Stromal cell of bone marrow (primary cell): ENCODE measurements around the gene TMBIM6.
"Not testable (repeated sequence)": the region's sequence is repeated elsewhere in the genome, so short reads cannot be mapped to it uniquely, and the experiment has no call there.

Experiments used
- DNase-seq: peaks from one replicate; pipeline ENCODE4 v3.0.0-alpha.2; 2012; ENCODE audit warnings: low read depth

Gene TMBIM6

DNA sequence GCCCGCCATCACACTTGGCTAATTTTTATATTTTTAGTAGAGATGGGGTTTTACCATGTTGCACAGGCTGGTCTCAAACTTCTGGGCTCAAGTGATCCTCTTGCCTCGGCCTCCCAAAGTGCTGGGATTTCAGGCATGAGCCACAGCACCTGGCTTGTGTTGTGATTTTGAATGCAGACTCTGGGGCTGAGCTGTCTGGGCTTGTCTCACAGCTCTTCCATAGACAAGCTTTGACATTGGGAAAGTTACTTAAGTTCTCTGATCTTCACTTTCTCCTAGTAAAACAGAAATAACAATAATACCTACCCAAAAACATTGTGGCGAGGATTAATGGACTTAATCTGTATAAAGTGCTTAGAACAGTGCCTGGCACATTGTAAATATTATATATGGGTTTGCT is 36.0 kb downstream of the TMBIM6 start:
- no peak for DNase-seq

DNA sequence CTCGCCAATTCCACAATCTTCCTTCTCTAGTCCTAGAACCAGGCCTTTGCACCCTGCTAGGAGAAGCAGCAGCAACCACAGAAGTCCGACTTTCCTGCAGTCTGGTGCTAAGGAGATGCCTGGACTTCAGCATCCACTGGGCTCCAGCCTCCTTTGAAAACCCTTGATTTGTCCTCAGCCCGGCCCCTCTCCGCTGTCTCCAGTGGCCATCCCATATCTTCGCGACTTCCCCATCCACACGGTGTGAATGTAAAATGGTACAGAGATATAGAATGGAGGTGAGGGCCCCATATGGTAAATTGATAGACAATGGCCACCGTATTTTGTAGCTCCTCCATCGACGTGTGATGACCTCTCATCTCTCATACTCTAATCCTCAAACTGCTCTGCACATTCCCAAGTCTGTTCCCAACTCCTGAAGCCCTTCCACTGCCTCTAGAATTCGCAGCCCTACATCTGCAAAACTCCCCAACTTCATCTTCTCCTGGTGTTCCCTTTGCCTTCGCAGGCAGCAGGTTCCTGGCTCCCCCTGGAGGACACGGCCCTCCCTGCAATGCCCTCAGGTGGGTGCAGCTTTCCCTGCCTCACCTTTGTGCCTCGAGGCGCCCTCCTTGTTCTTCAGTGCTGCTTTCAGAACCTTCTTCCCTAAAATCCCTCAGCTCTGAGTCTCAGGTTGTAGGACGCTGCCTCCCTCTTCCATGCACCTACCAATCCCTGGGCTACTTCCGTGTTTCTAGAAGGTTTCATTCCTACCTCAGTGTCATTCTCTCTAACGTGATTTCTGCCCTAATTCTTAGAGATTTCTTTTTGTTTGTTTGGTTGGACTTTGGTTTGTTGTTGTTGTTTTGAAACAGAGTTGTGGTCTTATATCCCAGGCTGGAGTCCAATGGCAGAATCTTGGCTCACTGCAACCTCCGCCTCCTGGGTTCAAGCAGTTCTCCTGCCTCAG is 36.7 kb downstream of the TMBIM6 start:
- DNase-seq = no peak

DNA sequence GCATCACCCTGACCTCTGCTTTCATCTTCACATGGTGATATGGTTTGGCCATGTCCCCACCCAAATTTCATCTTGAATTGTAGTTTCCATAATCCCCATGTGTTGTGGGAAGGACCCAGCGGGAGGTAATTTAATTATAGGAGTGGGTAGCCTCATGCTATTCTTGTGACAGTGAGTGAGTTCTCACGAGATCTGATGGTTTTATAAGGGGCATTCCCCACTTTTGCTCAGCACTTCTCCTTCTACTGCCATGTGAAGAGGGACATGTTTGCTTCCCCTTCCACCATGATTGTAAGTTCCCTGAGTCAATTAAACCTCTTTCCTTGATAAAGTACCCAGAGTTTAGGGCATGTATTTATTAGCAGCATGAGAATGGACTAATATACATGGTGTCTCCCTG is 38.2 kb downstream of the TMBIM6 start:
- no peak for DNase-seq

DNA sequence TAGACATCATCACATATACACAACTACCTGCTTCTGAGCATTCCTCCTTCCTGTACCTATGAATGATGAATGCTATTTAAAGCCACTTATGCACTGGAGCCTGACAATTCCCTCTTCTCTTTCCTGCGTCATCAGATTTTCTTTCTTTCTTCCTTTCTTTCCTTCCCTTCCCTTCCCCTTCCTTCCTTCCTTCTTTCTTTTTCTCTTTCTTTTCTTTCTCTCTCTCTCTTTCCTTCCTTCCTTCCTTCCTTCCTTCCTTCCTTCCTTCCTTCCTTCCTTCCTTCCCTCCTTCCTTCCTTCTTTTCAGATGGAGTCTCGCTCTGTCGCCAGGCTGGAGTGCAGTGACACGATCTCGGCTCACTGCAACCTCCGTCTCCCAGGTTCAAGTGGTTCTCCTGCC is 39.6 kb downstream of the TMBIM6 start:
- DNase-seq = not testable (repeated sequence)

DNA sequence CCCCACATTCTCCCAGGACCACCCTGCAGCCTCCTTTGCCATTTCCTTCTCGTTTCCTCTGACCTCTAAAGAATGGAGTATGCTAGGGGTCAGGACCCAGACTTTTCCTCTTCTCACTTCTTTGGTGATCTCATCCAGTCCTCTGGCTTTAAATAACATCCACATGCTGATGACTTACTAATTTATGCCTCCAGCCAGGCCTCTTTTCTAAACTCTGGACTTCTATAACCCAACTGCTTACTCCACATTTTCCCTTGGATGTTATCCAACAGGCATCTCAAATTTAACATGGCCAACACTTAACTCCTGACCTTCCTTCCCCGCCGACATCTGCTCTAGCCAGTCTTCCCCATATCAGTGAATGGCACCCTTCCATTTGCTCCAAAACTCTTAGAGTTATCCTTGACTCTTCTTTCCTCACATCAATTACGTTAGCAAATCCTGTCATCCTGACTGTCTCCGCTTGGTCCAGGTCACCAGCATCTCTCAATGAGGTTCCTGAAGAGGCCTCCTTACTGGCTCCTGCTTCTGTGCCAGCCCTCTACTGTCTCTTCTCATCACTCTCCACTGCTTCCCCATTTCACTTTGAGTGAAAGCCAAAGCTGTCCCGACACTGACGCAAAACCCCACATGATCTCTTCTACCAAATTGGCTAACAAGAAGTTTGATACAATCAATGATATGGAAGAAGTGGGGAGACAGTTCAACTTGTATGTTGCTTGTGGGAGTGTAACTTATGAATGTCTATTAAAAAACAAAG is 42.7 kb downstream of the TMBIM6 start:
- DNase-seq = peak; percentile 90

DNA sequence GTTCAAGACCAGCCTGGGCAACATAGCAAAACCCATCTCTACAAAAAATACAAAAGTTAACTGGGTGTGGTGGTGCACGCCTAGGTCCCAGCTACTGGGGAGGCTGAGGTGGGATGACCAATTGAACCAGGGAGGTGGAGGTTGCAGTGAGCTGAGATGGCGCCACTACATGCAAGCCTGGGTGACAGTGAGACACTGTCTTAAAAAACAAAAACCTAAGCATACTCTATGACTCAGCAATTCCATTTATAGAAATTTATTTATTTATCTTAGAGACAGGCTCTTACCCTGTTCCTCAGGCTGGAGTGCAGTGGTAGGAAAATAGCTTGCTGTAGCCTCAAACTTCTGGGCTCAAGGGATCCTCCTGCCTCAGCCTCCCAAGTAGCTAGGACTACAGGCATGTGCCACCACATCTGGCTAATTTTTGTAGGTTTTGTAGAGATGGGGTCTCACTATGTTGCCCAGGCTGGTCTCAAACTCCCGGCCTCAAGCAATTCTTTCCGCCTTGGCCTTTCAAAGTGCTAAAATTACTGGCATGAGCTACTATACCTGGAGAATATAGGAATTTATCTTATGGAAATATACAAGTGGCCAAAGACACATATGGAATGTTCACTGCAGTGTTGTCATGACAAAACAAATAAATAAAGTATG is 43.5 kb downstream of the TMBIM6 start:
- no peak for DNase-seq

DNA sequence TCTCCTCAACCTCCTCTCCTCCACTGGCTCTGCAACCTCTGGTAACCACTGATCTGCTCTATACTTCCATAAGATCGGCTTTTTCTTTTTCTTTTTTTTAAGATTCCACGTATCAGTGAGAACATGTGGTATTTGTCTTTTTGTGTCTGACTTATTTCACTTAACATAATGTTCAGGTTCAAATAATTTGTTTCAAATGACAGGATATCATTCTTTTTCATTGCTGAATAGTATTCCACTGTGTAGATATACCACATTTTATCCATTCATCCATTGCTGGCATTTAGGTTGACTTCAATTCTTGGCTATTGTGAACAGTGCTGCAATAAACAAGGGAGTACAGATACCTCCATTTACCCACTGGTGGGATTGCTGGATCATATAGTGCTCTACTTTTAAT is 46.3 kb downstream of the TMBIM6 start:
- no peak for DNase-seq

DNA sequence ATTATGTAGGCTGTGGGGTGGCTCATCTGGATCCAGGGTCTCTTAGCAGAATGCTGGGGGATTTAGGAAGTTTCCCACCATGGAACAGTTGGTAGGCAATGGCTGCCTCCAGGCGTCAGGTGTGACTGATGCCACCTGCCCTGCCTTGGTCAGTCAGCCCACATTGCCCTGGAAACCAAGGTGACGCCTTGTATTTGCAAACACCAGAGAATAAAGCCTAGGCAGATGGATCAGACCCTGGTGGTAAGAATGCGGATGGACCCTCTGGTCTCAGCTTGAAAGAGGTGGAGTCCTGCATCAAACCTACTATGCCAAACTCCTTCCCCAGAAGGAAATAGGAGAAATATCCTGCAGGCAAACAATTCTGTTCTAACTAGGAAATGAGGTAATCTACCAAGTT is 48.6 kb downstream of the TMBIM6 start:
- DNase-seq = no peak

DNA sequence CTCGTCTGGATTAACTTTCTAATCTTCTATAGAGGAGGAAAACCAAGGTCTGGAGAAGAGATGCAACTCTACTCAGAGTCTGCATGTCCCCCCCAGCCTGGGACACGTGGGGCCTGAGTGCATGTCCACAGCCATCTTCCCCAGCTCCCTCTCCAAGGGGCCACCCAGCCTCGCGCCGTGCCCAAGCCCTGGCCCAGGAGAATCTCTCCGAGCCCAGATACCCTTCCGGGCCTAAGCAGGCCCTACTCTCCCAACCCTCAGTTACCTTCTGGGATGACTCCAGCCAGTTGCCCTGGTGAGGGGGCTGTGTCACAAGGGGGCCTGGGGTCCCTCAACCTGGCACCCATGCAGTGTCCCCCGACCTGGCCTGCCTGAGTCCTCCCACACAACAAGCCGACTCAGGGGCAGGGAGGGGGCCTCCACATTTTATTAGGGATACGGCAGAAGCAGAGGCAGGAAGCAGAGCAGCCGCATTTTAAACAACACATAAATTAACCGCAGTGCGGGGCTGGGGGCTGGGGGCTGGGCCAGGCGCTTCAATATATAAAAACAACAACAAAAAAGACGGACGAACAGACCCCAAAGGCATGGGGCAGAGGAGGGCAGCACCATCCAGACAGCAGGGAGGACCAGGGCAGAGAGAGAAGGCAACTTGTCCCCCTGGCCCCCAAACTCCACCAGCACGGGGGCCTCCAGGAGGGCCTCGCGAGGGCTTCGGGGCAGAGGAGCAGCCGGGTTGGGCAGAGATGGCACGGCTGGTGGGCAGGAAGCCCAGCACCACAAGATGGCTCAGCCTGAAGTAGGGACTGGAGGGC is 49.6 kb downstream of the TMBIM6 start:
- no peak for DNase-seq

DNA sequence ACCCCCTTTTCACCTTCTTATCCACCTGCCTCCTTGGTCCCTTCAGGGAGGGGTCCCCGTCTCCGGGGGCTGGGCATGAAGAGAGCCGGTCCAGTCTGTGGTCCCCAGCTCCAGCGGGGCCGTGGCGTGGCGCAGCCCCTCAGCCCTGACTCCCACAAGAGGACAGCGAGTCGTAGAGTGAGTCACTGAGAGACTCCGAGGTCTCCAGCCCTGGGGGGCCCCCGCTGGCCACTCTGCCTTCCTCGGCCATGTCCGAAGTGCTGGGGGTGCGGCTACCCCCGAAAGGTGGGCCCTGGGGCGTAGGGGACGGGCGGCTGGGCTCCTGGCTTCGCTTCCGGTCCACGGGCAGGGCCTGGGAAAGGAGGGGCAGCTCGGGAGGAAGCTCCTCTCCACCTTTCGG is 50.3 kb downstream of the TMBIM6 start:
- DNase-seq = no peak

DNA sequence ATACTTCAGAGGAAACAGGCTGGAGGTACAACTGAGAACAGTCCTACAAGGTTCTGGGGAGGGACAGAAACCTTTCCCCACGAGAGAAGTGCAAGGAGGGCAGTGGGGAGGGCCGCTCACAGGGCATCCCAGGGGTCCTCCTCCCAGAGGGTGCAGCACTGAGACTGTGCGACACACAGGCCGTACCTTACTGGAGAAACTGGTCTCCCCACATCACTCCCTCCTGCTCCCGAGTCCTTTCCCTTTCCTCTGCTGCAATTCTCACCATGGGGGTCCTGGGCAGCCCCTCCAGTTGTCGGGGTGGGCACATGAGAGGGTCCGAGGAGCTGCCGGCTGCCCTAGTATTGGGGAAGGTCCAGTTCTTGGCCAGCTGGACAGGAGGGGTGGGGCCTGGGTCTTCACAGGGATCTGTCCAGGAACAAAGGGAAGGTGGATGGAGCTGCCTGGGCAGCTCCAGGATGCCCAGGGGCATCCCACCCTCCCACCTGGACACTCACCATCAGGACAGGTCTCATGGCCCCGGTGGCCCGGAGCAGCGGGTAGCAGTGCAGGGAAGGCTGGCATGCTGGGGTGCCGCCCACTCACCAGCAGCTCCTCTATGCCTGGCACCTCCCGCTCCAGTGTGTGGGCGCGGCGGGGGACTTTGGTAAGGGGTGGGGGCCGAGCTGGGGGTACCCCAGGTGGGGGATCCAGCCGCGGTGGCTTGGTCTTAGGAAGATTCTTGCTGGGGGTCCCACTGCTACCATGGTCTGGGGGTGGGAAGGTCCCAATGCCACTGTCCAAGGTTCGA is 51.0 kb downstream of the TMBIM6 start:
- no peak for DNase-seq

DNA sequence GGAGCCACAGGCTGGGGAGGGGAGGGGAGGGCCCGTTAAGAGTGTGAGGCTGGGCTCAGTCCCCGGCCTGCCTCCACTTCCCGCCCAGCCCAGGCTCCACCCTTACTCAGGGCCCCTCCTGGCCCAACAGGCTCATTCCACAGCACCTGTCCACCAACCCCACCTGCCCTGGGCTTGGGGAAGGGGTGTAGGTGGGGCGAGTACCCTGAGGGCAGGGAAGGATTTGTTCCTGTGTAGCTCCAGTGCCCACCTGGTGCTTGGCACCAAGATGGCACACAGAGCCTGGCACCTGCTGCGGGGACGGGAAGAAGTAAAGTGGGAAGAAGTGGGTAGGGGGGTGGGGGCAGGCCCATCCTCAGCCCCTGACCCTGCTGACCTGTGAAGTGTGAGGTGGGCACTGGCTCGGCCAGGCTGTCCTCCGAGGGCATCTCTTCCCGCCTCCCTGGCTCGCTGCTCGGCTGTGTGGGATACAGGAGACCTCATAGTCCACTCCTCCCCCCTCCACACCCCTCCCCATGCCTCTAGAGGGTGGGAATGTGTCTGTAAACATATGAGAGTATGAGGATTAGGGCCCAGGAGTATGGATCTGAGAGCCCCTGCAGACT is 51.7 kb downstream of the TMBIM6 start:
- no peak for DNase-seq

DNA sequence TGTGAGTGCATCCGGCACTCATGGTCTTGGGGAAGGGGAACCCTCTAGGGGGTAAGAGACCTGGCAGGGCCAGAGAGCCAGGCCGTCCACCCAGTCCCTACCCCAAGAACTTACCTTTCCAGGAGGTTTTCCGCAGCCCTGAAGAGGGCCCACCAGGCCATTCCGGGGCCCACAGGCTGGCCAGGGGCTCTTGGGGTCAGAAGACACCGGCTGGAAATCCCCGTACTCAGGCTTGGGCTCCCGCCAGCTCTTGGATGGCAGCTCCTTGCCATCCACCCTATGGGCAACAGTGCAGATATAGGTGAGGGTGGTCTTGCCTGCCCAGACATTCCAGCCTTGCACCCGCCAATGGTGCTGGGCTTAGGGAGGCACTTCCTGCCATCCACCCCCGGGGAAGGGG is 52.3 kb downstream of the TMBIM6 start:
- DNase-seq = no peak

DNA sequence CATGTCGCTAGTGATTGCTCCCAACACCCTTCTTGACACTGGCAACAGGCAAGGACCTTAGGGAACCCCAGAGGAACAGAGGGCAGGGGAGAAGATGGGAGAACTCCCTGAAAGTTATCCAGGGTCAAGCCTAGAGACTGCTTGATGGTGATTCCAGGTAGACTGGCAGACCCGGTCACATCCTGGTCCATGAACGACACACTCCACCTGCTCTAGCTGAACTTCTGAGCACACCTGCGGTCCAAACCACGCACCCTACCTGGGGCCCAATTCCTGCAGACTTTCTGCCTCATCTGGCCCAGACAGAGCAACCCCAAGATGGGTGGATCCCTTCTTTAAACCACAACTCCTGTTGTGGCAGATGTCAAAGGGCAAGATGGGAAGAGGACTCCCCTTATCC is 52.7 kb downstream of the TMBIM6 start:
- DNase-seq = no peak

DNA sequence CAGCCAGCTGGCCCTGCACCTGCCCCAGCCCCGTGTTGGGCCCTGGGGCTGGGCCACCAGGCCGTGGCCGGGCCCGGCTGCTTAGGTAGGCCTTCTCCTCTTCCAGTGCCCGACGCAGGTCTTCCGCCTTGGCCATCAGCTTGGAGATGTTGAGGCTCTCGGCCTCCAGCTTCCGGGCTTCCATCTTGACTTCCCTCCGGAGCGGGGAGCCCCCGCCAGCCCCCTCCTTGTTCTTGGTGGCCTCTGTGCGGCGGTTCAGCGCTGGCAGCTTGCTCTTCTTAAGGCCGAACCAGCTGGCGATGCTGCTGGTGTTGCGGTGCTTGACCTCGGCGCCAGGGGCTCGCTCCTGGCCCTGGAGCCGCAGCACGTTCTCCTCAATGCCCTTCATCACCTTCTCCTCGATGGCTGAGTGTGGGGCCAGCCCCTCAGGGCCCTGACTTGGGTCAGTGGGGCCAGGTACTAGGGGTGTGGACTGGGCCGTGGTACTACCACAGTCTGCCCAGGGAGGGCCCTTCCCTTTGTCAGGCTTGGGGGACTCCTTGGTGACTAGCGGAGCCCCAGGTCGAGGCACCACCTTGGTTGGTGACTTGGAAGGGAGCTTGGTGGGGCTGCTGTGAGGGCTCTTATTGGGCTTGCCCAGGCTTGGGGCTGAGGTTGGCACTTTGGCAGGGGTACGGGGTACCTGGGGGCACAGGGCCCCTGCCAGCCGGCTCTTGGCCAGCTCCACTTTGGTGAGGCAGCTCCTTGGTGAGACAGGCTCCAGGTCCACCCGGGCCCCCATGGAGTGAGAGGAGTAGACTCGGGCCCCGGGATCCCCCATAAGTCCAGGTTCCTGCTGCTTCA is 53.7 kb downstream of the TMBIM6 start:
- DNase-seq = no peak

DNA sequence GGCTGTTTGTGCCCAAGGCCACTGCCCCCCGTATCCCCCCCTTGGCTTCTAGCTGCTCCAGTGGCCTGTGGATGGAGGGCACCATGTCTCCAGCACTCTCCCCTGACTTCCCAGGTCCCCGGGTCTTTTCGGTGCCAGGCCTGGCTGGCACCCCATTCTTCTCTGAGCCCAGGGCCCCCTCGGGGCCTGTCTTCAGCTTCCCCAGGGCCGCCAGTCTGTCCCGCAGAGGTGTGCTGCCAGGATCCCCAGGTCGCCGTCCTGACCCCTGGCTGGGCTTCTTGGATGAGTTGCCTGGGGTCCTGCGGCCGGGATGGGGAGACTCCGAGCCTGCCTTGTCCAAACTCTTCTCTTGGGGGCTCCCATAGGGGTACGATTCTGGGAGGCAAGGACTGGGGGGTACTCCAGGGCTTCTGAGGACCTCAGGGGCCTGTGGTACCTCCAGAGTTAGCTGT is 54.3 kb downstream of the TMBIM6 start:
- DNase-seq = no peak

DNA sequence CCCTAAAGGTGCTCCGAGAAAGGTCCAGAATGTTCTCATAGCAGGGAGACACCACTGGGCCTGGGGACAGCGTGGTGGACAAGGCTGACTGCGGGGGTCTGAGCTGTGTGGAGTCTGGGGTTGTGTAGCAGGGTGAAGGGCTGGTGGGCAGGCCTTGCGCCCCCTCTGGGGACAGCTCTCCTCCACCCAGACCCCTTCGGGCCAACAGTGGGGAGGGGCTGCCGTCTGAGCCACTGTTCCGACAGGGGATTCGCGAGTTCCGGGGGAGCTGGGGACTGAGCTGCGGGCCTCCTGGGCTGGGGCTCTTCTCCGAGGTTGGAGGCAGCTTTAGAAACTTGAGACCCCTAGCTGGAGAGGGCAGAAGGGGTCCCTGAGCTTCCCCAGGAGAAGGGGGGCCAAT is 54.8 kb downstream of the TMBIM6 start:
- no peak for DNase-seq

DNA sequence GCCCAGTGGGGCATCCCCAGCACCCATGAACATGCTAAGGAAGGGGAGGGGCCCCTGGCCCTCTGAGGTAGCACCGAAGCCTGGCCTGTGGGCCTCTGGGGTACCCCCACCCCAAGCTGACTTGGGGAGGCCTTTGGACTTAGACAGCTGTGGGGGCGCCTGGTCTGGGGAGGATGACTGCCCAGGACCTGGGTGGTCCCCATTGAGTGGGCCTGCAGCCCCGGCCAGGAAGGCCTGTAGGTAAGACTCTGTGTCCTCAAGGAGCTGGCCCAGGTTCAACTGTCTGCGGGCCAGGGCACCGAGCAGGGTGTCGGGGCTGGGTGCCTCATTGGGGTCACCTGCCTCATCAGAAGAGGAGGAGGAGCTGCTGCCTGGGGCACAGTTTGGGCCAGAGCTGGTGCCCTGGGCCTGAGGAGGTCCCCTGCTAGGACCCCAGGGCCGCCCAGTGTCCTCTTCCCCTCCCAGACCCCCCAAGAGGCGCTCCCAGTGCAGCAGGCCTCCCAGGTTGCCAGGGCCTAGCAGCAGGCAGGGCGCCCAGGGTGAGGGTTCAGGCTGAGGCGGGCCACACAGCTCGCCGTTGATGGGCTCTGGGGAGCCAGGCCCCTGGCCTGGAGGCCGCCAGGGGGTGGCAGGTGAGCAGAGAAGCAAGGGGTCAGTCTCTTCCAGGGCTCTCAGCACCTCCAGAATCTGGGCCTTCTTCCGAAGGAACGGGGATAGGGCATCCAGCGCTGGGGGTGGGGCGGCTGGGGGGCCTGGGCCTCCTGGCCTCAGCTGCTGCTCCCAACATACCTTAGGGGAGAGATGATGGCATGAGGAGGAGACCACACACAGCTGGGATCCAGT is 55.5 kb downstream of the TMBIM6 start:
- no peak for DNase-seq

DNA sequence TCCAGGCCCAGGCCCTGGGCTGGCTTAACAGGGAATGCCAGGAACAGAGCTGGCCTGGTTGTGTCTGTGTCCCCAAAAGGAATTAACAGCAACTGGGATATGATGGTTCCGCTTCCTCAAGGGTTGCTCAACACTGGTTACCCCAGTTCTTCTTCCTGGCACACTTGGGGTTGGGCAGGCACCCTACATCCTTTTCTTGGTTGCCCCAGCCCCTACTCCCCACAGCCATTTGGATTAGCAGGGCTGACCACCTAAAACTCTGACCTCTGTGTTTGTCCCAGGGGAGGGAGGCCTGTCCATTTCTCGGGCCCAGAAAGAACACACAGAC is 56.1 kb downstream of the TMBIM6 start:
- no peak for DNase-seq
